Tibial nerve (tissue), 4 donors: ENCODE results near the gene CSNK2A2. TPM values are rescaled to one million over a fixed set of nuclear protein-coding genes. Genes with fewer than 3 reads are reported as not detected.

Experiments
- DNase-seq, 2 donors: peaks; one replicate each; pipeline ENCODE4 v3.0.0-alpha.2; 2019; ENCODE audit warnings: low spot score in 2 of 2
- H3K27ac ChIP-seq, 4 donors: fragments of 200-600 bp; sonication (generic) in 3 of 4; one replicate each; pipeline ENCODE4 v1.5.1; 2017 to 2019; ENCODE audit warnings: mild to moderate bottlenecking in 1 of 4
- H3K27me3 ChIP-seq, 2 donors: fragments of 200-600 bp; sonication (generic) in 1 of 2; one replicate each; pipeline versions ENCODE4 v1.5.1 to v1.6.0; 2017 to 2019
- H3K36me3 ChIP-seq, 3 donors: fragments of 200-600 bp; sonication (generic); one replicate each; pipeline ENCODE4 v1.5.1; 2018 to 2019
- H3K4me1 ChIP-seq, 4 donors: fragments of 200-600 bp; sonication (generic) in 3 of 4; one replicate each; pipeline ENCODE4 v1.5.1; 2017 to 2019
- H3K4me3 ChIP-seq, 4 donors: fragments of 200-600 bp; sonication (generic) in 3 of 4; one replicate each; pipeline ENCODE4 v1.5.1; 2017 to 2019; ENCODE audit warnings: mild to moderate bottlenecking in 1 of 4, moderate library complexity in 1 of 4
- H3K9me3 ChIP-seq, 4 donors: fragments of 200-600 bp; sonication (generic) in 3 of 4; one replicate each; pipeline ENCODE4 v1.5.1; 2017 to 2019
- CTCF ChIP-seq, 5 experiments: fragments of 200-600 bp in 3 of 5; fragments of 450-650 bp in 2 of 5; sonication (generic) in 3 of 5; IDR thresholded peaks; one replicate each; pipeline ENCODE4 v1.5.1; 2016 to 2019; ENCODE audit warnings: antibody characterized with exemption in 5 of 5, mild to moderate bottlenecking in 3 of 5, moderate library complexity in 2 of 5
- EP300 ChIP-seq, 2 donors: sonication (generic); formaldehyde crosslinking; IDR thresholded peaks; one replicate each; pipeline ENCODE4 v1.6.1; 2017; ENCODE audit warnings: antibody characterized with exemption in 2 of 2, mild to moderate bottlenecking in 1 of 2
- POLR2A ChIP-seq, 2 donors: fragments of 450-650 bp; IDR thresholded peaks; one replicate each; pipeline ENCODE4 v1.6.1; 2017; ENCODE audit warnings: antibody characterized with exemption in 2 of 2, mild to moderate bottlenecking in 2 of 2, moderate library complexity in 2 of 2
- WGBS, 2 donors: methylation state at CpG; one replicate each; pipeline ENCODE4 v1.1.5; 2018; 5-methylcytosine and 5-hydroxymethylcytosine counted together
- total RNA-seq, 4 donors: library from RNA; depleted of rRNA; stranded (reverse); fragments of >200 nt; gene quantifications; one replicate each; pipeline ENCODE4 v1.1.0, GENCODE V29; 2016

CSNK2A2 gene
- total RNA-seq, 4 donors from 2014 or later = 25.8 to 74.7 (median 34.1) TPM

- no peak overlapping the region for H3K27ac ChIP-seq
- DNase-seq = no peak
- H3K4me3 ChIP-seq = no peak overlapping the region
- no peaks in the 10 kb centered on the region for H3K27me3 ChIP-seq
- peaks cover 0 to 68% (median 6%) of the 10 kb centered on the region in 3 donors for H3K36me3 ChIP-seq
- no peaks in the 10 kb centered on the region for H3K4me1 ChIP-seq
- TF ChIP-seq POLR2A (IDR thresholded peaks at IDR 0.05) = no peak
- TF ChIP-seq EP300 (IDR thresholded peaks at IDR 0.05) = no peak
- no peak for TF ChIP-seq CTCF (IDR thresholded peaks at IDR 0.05)
- no peaks in the 10 kb centered on the region for H3K9me3 ChIP-seq
- WGBS, 2 donors = 85 to 95% methylated on average over 3 of the region's 3 CpGs
These were observed 39.2 kb downstream of the CSNK2A2 start for GRCh38 chr16:58158725-58159124.

GRCh38 chr16:58157951-58158540 lies 39.9 kb downstream of the CSNK2A2 start:
- H3K4me3 ChIP-seq = no peak overlapping the region
- H3K27ac ChIP-seq = no peak overlapping the region
- no peak for TF ChIP-seq EP300 (IDR thresholded peaks at IDR 0.05)
- TF ChIP-seq POLR2A (IDR thresholded peaks at IDR 0.05) = no peak
- no peak for TF ChIP-seq CTCF (IDR thresholded peaks at IDR 0.05)
- no peaks in the 10 kb centered on the region for H3K4me1 ChIP-seq
- H3K9me3 ChIP-seq = no peaks in the 10 kb centered on the region
- H3K27me3 ChIP-seq = no peaks in the 10 kb centered on the region
- no peak for DNase-seq
- WGBS, 2 donors = 84 to 85% methylated on average over 29 of the region's 29 CpGs
- peaks cover 0 to 61% (median 0%) of the 10 kb centered on the region in 3 donors for H3K36me3 ChIP-seq

- 81 to 96% methylated on average over 2 of the region's 2 CpGs for WGBS, 2 donors
- H3K4me3 ChIP-seq = no peak overlapping the region
- no peak for DNase-seq
- no peak overlapping the region for H3K27ac ChIP-seq
- no peak for TF ChIP-seq POLR2A (IDR thresholded peaks at IDR 0.05)
- TF ChIP-seq CTCF (IDR thresholded peaks at IDR 0.05) = no peak
- no peak for TF ChIP-seq EP300 (IDR thresholded peaks at IDR 0.05)
- H3K36me3 ChIP-seq = peaks cover 0 to 53% (median 0%) of the 10 kb centered on the region in 3 donors
- no peaks in the 10 kb centered on the region for H3K9me3 ChIP-seq
- H3K4me1 ChIP-seq = no peaks in the 10 kb centered on the region
- no peaks in the 10 kb centered on the region for H3K27me3 ChIP-seq
These were observed 40.7 kb downstream of the CSNK2A2 start for GRCh38 chr16:58157239-58157638.

GRCh38 chr16:58155839-58156238 lies 42.1 kb downstream of the CSNK2A2 start:
- DNase-seq = no peak
- Histone ChIP-seq H3K4me1 (no peaks in the 10 kb centered on the region), H3K27me3 (no peaks in the 10 kb centered on the region), H3K9me3 (no peaks in the 10 kb centered on the region), H3K36me3 (peaks cover 0 to 39% (median 0%) of the 10 kb centered on the region in 3 donors), H3K4me3 (no peak overlapping the region), H3K27ac (no peak overlapping the region)
- WGBS, 2 donors = 69 to 74% methylated on average over 2 of the region's 2 CpGs
- TF ChIP-seq POLR2A (IDR thresholded peaks at IDR 0.05) (no peak), CTCF (IDR thresholded peaks at IDR 0.05) (no peak), EP300 (IDR thresholded peaks at IDR 0.05) (no peak)

GRCh38 chr16:58154345-58154744 lies 43.6 kb downstream of the CSNK2A2 start:
- Histone ChIP-seq H3K27ac (no peak overlapping the region), H3K4me1 (no peaks in the 10 kb centered on the region), H3K36me3 (peaks cover 0 to 25% (median 0%) of the 10 kb centered on the region in 3 donors), H3K4me3 (no peak overlapping the region), H3K9me3 (no peaks in the 10 kb centered on the region), H3K27me3 (no peaks in the 10 kb centered on the region)
- TF ChIP-seq POLR2A (IDR thresholded peaks at IDR 0.05) = no peak
- no peak for TF ChIP-seq EP300 (IDR thresholded peaks at IDR 0.05)
- TF ChIP-seq CTCF (IDR thresholded peaks at IDR 0.05) = no peak
- no peak for DNase-seq
- WGBS, 2 donors = 82% methylated on average over 2 of the region's 2 CpGs
